ENCODE results near the gene CORIN. TPM values are rescaled to one million over a fixed set of nuclear protein-coding genes. Genes with fewer than 3 reads are reported as not detected.

Gene CORIN
- polyA plus RNA-seq, 1 donor from 2014 or later = not detected

GRCh38 chr4:47817275-47817674 lies 20.6 kb downstream of the CORIN start:
- Mint-ChIP-seq H3K27me3 (peaks cover 5% of the 10 kb centered on the region), H3K36me3 (peaks cover 2% of the 10 kb centered on the region), H3K4me3 (no peak overlapping the region), H3K4me1 (peaks cover 0 to 5% (median 3%) of the 10 kb centered on the region in 3 donors), H3K9me3 (peaks cover 0 to 4% (median 0%) of the 10 kb centered on the region in 3 donors), H3K27ac (no peak overlapping the region)

GRCh38 chr4:47816748-47817147 lies 21.1 kb downstream of the CORIN start:
- Mint-ChIP-seq H3K4me1 (peaks cover 0 to 5% (median 3%) of the 10 kb centered on the region in 3 donors), H3K4me3 (no peak overlapping the region), H3K27me3 (peaks cover 5% of the 10 kb centered on the region), H3K27ac (no peak overlapping the region), H3K9me3 (peaks cover 0 to 4% (median 0%) of the 10 kb centered on the region in 3 donors), H3K36me3 (peaks cover 2% of the 10 kb centered on the region)

GRCh38 chr4:47814618-47815295 lies 23.1 kb downstream of the CORIN start:
- Mint-ChIP-seq H3K27me3 (peaks cover 12% of the 10 kb centered on the region), H3K36me3 (peaks cover 2% of the 10 kb centered on the region), H3K4me3 (no peak overlapping the region), H3K27ac (no peak overlapping the region), H3K4me1 (peaks cover 0 to 5% (median 3%) of the 10 kb centered on the region in 3 donors), H3K9me3 (peaks cover 0 to 4% (median 0%) of the 10 kb centered on the region in 3 donors)

GRCh38 chr4:47809654-47810203 lies 28.1 kb downstream of the CORIN start:
- Mint-ChIP-seq H3K27me3 (peaks cover 12% of the 10 kb centered on the region), H3K4me1 (no peaks in the 10 kb centered on the region), H3K4me3 (no peak overlapping the region), H3K36me3 (no peaks in the 10 kb centered on the region), H3K27ac (no peak overlapping the region), H3K9me3 (no peaks in the 10 kb centered on the region)

GRCh38 chr4:47804598-47804997 lies 33.3 kb downstream of the CORIN start:
- H3K27ac Mint-ChIP-seq = no peak overlapping the region
- no peaks in the 10 kb centered on the region for H3K36me3 Mint-ChIP-seq
- H3K4me1 Mint-ChIP-seq = no peaks in the 10 kb centered on the region
- peaks cover 0 to 4% (median 0%) of the 10 kb centered on the region in 3 donors for H3K9me3 Mint-ChIP-seq
- H3K4me3 Mint-ChIP-seq = no peak overlapping the region
- H3K27me3 Mint-ChIP-seq = peaks cover 10% of the 10 kb centered on the region

GRCh38 chr4:47801481-47802002 lies 36.3 kb downstream of the CORIN start:
- H3K36me3 Mint-ChIP-seq = no peaks in the 10 kb centered on the region
- peaks cover 6% of the 10 kb centered on the region for H3K27me3 Mint-ChIP-seq
- H3K4me3 Mint-ChIP-seq = no peak overlapping the region

GRCh38 chr4:47798165-47798564 lies 39.7 kb downstream of the CORIN start:
- no peaks in the 10 kb centered on the region for H3K4me1 Mint-ChIP-seq
- H3K27me3 Mint-ChIP-seq = peaks cover 6% of the 10 kb centered on the region
- no peak overlapping the region for H3K27ac Mint-ChIP-seq
- no peaks in the 10 kb centered on the region for H3K9me3 Mint-ChIP-seq
- H3K4me3 Mint-ChIP-seq = no peak overlapping the region
- H3K36me3 Mint-ChIP-seq = no peaks in the 10 kb centered on the region

More at GRCh38 chr4:47801481-47802002, 36.3 kb downstream of the CORIN start:
- Mint-ChIP-seq H3K4me1 (no peaks in the 10 kb centered on the region), H3K27ac (peak overlapping the region in 1 of 3 donors; percentile 50), H3K9me3 (peaks cover 0 to 4% (median 0%) of the 10 kb centered on the region in 3 donors)

- Mint-ChIP-seq H3K36me3 (no peaks in the 10 kb centered on the region), H3K27me3 (no peaks in the 10 kb centered on the region), H3K4me1 (peaks cover 0 to 5% (median 4%) of the 10 kb centered on the region in 3 donors), H3K4me3 (no peak overlapping the region), H3K9me3 (peaks cover 0 to 1% (median 0%) of the 10 kb centered on the region in 3 donors), H3K27ac (no peak overlapping the region)
Observed at GRCh38 chr4:47791965-47792364, 45.9 kb downstream of the CORIN start.

GRCh38 chr4:47790105-47790504 lies 47.8 kb downstream of the CORIN start:
- H3K36me3 Mint-ChIP-seq = no peaks in the 10 kb centered on the region
- no peak overlapping the region for H3K27ac Mint-ChIP-seq
- H3K27me3 Mint-ChIP-seq = peaks cover 2% of the 10 kb centered on the region
- peaks cover 0 to 1% (median 0%) of the 10 kb centered on the region in 3 donors for H3K9me3 Mint-ChIP-seq
- no peak overlapping the region for H3K4me3 Mint-ChIP-seq
- peaks cover 0 to 5% (median 4%) of the 10 kb centered on the region in 3 donors for H3K4me1 Mint-ChIP-seq

GRCh38 chr4:47788126-47788525 lies 49.7 kb downstream of the CORIN start:
- Mint-ChIP-seq H3K4me3 (no peak overlapping the region), H3K27ac (no peak overlapping the region), H3K27me3 (peaks cover 2% of the 10 kb centered on the region), H3K36me3 (no peaks in the 10 kb centered on the region), H3K4me1 (peaks cover 0 to 5% (median 4%) of the 10 kb centered on the region in 3 donors), H3K9me3 (peaks cover 0 to 1% (median 0%) of the 10 kb centered on the region in 3 donors)

- Mint-ChIP-seq H3K4me3 (no peak overlapping the region), H3K4me1 (peaks cover 0 to 2% (median 1%) of the 10 kb centered on the region in 3 donors), H3K27ac (no peak overlapping the region), H3K36me3 (no peaks in the 10 kb centered on the region), H3K27me3 (peaks cover 2% of the 10 kb centered on the region), H3K9me3 (peaks cover 0 to 1% (median 0%) of the 10 kb centered on the region in 3 donors)
Observed at GRCh38 chr4:47786958-47787370, 50.9 kb downstream of the CORIN start.

- H3K36me3 Mint-ChIP-seq = no peaks in the 10 kb centered on the region
- H3K4me1 Mint-ChIP-seq = no peaks in the 10 kb centered on the region
- no peak overlapping the region for H3K4me3 Mint-ChIP-seq
- no peak overlapping the region for H3K27ac Mint-ChIP-seq
- peaks cover 2% of the 10 kb centered on the region for H3K27me3 Mint-ChIP-seq
- H3K9me3 Mint-ChIP-seq = peaks cover 0 to 2% (median 0%) of the 10 kb centered on the region in 3 donors
Observed at GRCh38 chr4:47785153-47785552, 52.7 kb downstream of the CORIN start.

GRCh38 chr4:47784222-47784621 lies 53.6 kb downstream of the CORIN start:
- H3K4me1 Mint-ChIP-seq = no peaks in the 10 kb centered on the region

GRCh38 chr4:47776353-47776752 lies 61.5 kb downstream of the CORIN start:
- Mint-ChIP-seq H3K27me3 (peaks cover 9% of the 10 kb centered on the region), H3K9me3 (peaks cover 2 to 4% (median 2%) of the 10 kb centered on the region in 3 donors), H3K27ac (no peak overlapping the region)

More at GRCh38 chr4:47784222-47784621, 53.6 kb downstream of the CORIN start:
- no peak overlapping the region for H3K27ac Mint-ChIP-seq
- no peak overlapping the region for H3K4me3 Mint-ChIP-seq
- H3K36me3 Mint-ChIP-seq = no peaks in the 10 kb centered on the region
- peaks cover 2% of the 10 kb centered on the region for H3K27me3 Mint-ChIP-seq
- H3K9me3 Mint-ChIP-seq = peaks cover 0 to 2% (median 0%) of the 10 kb centered on the region in 3 donors

GRCh38 chr4:47774079-47774478 lies 63.8 kb downstream of the CORIN start:
- H3K27me3 Mint-ChIP-seq = peaks cover 9% of the 10 kb centered on the region
- no peaks in the 10 kb centered on the region for H3K36me3 Mint-ChIP-seq
- H3K4me3 Mint-ChIP-seq = no peak overlapping the region
- H3K9me3 Mint-ChIP-seq = peaks cover 4% of the 10 kb centered on the region in 3 donors
- H3K4me1 Mint-ChIP-seq = no peaks in the 10 kb centered on the region
- H3K27ac Mint-ChIP-seq = no peak overlapping the region

More at GRCh38 chr4:47776353-47776752, 61.5 kb downstream of the CORIN start:
- Mint-ChIP-seq H3K4me1 (no peaks in the 10 kb centered on the region), H3K36me3 (no peaks in the 10 kb centered on the region), H3K4me3 (no peak overlapping the region)
